ENCODE results near the gene DMD. TPM values are rescaled to one million over a fixed set of nuclear protein-coding genes. Genes with fewer than 3 reads are reported as not detected.

DMD gene
- polyA plus RNA-seq, 1 donor from 2014 or later = 21.6 TPM

DNA sequence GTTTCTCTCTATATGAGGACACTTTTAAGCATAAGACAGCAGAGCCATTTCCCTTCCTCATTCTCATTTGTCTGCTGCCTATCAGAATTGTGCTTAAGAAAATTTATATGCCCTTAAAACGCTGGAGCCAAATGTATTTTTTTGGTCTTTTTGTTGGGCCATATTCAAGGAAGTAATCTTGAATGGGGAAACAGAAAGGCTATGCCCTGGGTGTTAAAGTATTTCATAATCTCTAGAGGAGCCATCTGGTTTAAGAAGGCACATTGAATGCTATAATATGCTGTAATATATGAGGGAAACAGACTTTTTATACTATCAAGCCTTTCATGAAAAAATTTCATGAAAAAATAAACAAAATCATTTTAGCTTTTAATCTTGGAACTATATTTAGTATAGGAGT is 4.3 kb downstream of the DMD start:
- Histone ChIP-seq H3K79me2 (replicated peaks; ENCODE audit: insufficient read depth, low read length) (no peaks in the 10 kb centered on the region), H3K4me3 (ENCODE audit: low read length) (no peak overlapping the region), H3K9ac (ENCODE audit: low read length) (no peak overlapping the region), H3K27ac (ENCODE audit: low read length) (no peak overlapping the region), H3K27me3 (ENCODE audit: insufficient read depth, low read depth, low read length) (no peaks in the 10 kb centered on the region), H4K20me1 (ENCODE audit: insufficient read depth) (no peaks in the 10 kb centered on the region), H3K36me3 (ENCODE audit: insufficient read depth, low read length) (no peaks in the 10 kb centered on the region), H3K4me2 (ENCODE audit: low read length) (no peak overlapping the region), H3K9me2 (ENCODE audit: insufficient read depth, low read length) (no peaks in the 10 kb centered on the region), H2AFZ (ENCODE audit: low read depth, low read length) (no peak overlapping the region), H3F3A (ENCODE audit: insufficient read depth, low read length, poor library complexity, severe bottlenecking) (no peaks in the 10 kb centered on the region), H3K9me3 (ENCODE audit: low read length) (no peaks in the 10 kb centered on the region)
- TF ChIP-seq EZH2 (IDR thresholded peaks at IDR 0.05; ENCODE audit: borderline replicate concordance, insufficient read depth, low read length, poor library complexity, severe bottlenecking) = no peak
- no peak for TF ChIP-seq MXI1 (conservative IDR thresholded peaks at IDR 0.05; ENCODE audit: poor library complexity, severe bottlenecking)
- no peak for TF ChIP-seq REST (IDR thresholded peaks at IDR 0.05; ENCODE audit: borderline replicate concordance)
- TF ChIP-seq SMC3 (conservative IDR thresholded peaks at IDR 0.05; ENCODE audit: poor library complexity) = no peak
- TF ChIP-seq POLR2AphosphoS5 (IDR thresholded peaks at IDR 0.05) = no peak
- no peak for TF ChIP-seq TAF1 (IDR thresholded peaks at IDR 0.05; ENCODE audit: low read depth)
- no peak for TF ChIP-seq CTCF (IDR thresholded peaks at IDR 0.05; ENCODE audit: poor library complexity, severe bottlenecking)
- no peak for TF ChIP-seq EP300 (conservative IDR thresholded peaks at IDR 0.05; ENCODE audit: poor library complexity, severe bottlenecking)
- no peak for TF ChIP-seq RAD21 (conservative IDR thresholded peaks at IDR 0.05)

DNA sequence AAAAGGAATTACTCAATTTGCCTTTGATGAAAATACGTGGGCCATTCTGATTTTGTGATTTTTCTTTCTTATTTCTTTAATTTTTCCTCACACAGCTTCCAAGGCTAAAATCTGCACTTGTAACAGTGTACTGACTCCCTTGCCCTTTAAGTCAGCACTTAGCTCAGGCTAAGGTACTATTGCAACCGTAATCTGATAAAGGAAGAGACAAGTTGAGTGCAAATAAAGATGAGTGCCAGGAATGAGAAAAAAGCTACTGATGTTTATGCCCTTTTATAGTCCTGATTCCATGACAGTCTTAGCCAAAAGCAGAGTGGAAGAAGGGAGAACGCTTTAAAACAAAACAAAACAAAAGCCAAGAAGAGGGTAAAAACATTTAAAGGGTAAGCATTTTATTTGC is 6.0 kb downstream of the DMD start:
- no peaks in the 10 kb centered on the region for H3K79me2 ChIP-seq (replicated peaks; ENCODE audit: insufficient read depth, low read length)
- no peaks in the 10 kb centered on the region for H3K9me3 ChIP-seq (ENCODE audit: low read length)
- H3K4me3 ChIP-seq (ENCODE audit: low read length) = no peak overlapping the region
- H3K27me3 ChIP-seq (ENCODE audit: insufficient read depth, low read depth, low read length) = no peaks in the 10 kb centered on the region
- H3K4me2 ChIP-seq (ENCODE audit: low read length) = no peak overlapping the region
- H3K27ac ChIP-seq (ENCODE audit: low read length) = no peak overlapping the region
- H3K36me3 ChIP-seq (ENCODE audit: insufficient read depth, low read length) = no peaks in the 10 kb centered on the region
- H3F3A ChIP-seq (ENCODE audit: insufficient read depth, low read length, poor library complexity, severe bottlenecking) = no peaks in the 10 kb centered on the region
- no peaks in the 10 kb centered on the region for H4K20me1 ChIP-seq (ENCODE audit: insufficient read depth)
- TF ChIP-seq RAD21 (conservative IDR thresholded peaks at IDR 0.05) (no peak), TAF1 (IDR thresholded peaks at IDR 0.05; ENCODE audit: low read depth) (no peak), EZH2 (IDR thresholded peaks at IDR 0.05; ENCODE audit: borderline replicate concordance, insufficient read depth, low read length, poor library complexity, severe bottlenecking) (no peak), POLR2AphosphoS5 (IDR thresholded peaks at IDR 0.05) (no peak)
- H3K9ac ChIP-seq (ENCODE audit: low read length) = no peak overlapping the region
- no peak overlapping the region for H2AFZ ChIP-seq (ENCODE audit: low read depth, low read length)
- H3K9me2 ChIP-seq (ENCODE audit: insufficient read depth, low read length) = no peaks in the 10 kb centered on the region

GRCh38 chrX:33204889-33205288 is 6.5 kb downstream of the DMD start:
- no peaks in the 10 kb centered on the region for H3K36me3 ChIP-seq (ENCODE audit: insufficient read depth, low read length)
- H3K79me2 ChIP-seq (replicated peaks; ENCODE audit: insufficient read depth, low read length) = no peaks in the 10 kb centered on the region
- no peaks in the 10 kb centered on the region for H4K20me1 ChIP-seq (ENCODE audit: insufficient read depth)
- H3K27ac ChIP-seq (ENCODE audit: low read length) = no peak overlapping the region
- H2AFZ ChIP-seq (ENCODE audit: low read depth, low read length) = no peak overlapping the region
- no peak overlapping the region for H3K4me3 ChIP-seq (ENCODE audit: low read length)
- H3K4me2 ChIP-seq (ENCODE audit: low read length) = no peak overlapping the region
- no peaks in the 10 kb centered on the region for H3K27me3 ChIP-seq (ENCODE audit: insufficient read depth, low read depth, low read length)
- H3K9ac ChIP-seq (ENCODE audit: low read length) = no peak overlapping the region
- no peak for TF ChIP-seq CTCF (IDR thresholded peaks at IDR 0.05; ENCODE audit: poor library complexity, severe bottlenecking)
- no peak for TF ChIP-seq EZH2 (IDR thresholded peaks at IDR 0.05; ENCODE audit: borderline replicate concordance, insufficient read depth, low read length, poor library complexity, severe bottlenecking)
- TF ChIP-seq SMC3 (conservative IDR thresholded peaks at IDR 0.05; ENCODE audit: poor library complexity) = no peak
- TF ChIP-seq REST (IDR thresholded peaks at IDR 0.05; ENCODE audit: borderline replicate concordance) = no peak
- no peak for TF ChIP-seq RAD21 (conservative IDR thresholded peaks at IDR 0.05)
- H3F3A ChIP-seq (ENCODE audit: insufficient read depth, low read length, poor library complexity, severe bottlenecking) = no peaks in the 10 kb centered on the region
- no peaks in the 10 kb centered on the region for H3K9me2 ChIP-seq (ENCODE audit: insufficient read depth, low read length)
- H3K9me3 ChIP-seq (ENCODE audit: low read length) = no peaks in the 10 kb centered on the region
